ENCODE measurements around the gene MEF2A. TPM values are rescaled to one million over a fixed set of nuclear protein-coding genes. Genes with fewer than 3 reads are reported as not detected.

MEF2A gene
- total RNA-seq, 1 donor from 2014 or later, result 184 TPM

- no peak for DNase-seq (ENCODE audit: low spot score)
- no peak for TF ChIP-seq CTCF (IDR thresholded peaks at IDR 0.05)
- Mint-ChIP-seq H3K4me1 (ENCODE audit: low read depth) (peaks cover 70% of the 10 kb centered on the region), H3K27me3 (ENCODE audit: low read depth) (no peaks in the 10 kb centered on the region), H3K36me3 (ENCODE audit: low read depth) (peaks cover 42% of the 10 kb centered on the region), H3K9me3 (ENCODE audit: low read depth) (no peaks in the 10 kb centered on the region), H3K4me3 (ENCODE audit: unreplicated experiment) (no peak overlapping the region), H3K27ac (ENCODE audit: unreplicated experiment) (peak overlapping the region; percentile 55)
Measured at GRCh38 chr15:99711625-99712024, 145.8 kb downstream of the MEF2A start.

- no peak for DNase-seq (ENCODE audit: low spot score)
- no peaks in the 10 kb centered on the region for H3K9me3 Mint-ChIP-seq (ENCODE audit: low read depth)
- TF ChIP-seq CTCF (IDR thresholded peaks at IDR 0.05), result no peak
- no peak overlapping the region for H3K27ac Mint-ChIP-seq (ENCODE audit: unreplicated experiment)
- peaks cover 70% of the 10 kb centered on the region for H3K4me1 Mint-ChIP-seq (ENCODE audit: low read depth)
- H3K27me3 Mint-ChIP-seq (ENCODE audit: low read depth), result no peaks in the 10 kb centered on the region
- H3K4me3 Mint-ChIP-seq (ENCODE audit: unreplicated experiment), result no peak overlapping the region
- H3K36me3 Mint-ChIP-seq (ENCODE audit: low read depth), result peaks cover 42% of the 10 kb centered on the region
Measured at GRCh38 chr15:99712415-99712814, 146.6 kb downstream of the MEF2A start.

GRCh38 chr15:99716540-99717095, 150.8 kb downstream of the MEF2A start:
- H3K27me3 Mint-ChIP-seq (ENCODE audit: low read depth), result no peaks in the 10 kb centered on the region
- H3K27ac Mint-ChIP-seq (ENCODE audit: unreplicated experiment), result peak overlapping the region; percentile 77
- no peak for TF ChIP-seq CTCF (IDR thresholded peaks at IDR 0.05)
- DNase-seq (ENCODE audit: low spot score), result no peak
- H3K4me3 Mint-ChIP-seq (ENCODE audit: unreplicated experiment), result no peak overlapping the region
- no peaks in the 10 kb centered on the region for H3K9me3 Mint-ChIP-seq (ENCODE audit: low read depth)
- peaks cover 70% of the 10 kb centered on the region for H3K4me1 Mint-ChIP-seq (ENCODE audit: low read depth)
- H3K36me3 Mint-ChIP-seq (ENCODE audit: low read depth), result peaks cover 33% of the 10 kb centered on the region

GRCh38 chr15:99717161-99718009, 151.6 kb downstream of the MEF2A start:
- no peaks in the 10 kb centered on the region for H3K9me3 Mint-ChIP-seq (ENCODE audit: low read depth)
- H3K27ac Mint-ChIP-seq (ENCODE audit: unreplicated experiment), result peak overlapping the region; percentile 60
- H3K27me3 Mint-ChIP-seq (ENCODE audit: low read depth), result no peaks in the 10 kb centered on the region
- peaks cover 26% of the 10 kb centered on the region for H3K36me3 Mint-ChIP-seq (ENCODE audit: low read depth)
- H3K4me3 Mint-ChIP-seq (ENCODE audit: unreplicated experiment), result no peak overlapping the region
- no peak for DNase-seq (ENCODE audit: low spot score)
- no peak for TF ChIP-seq CTCF (IDR thresholded peaks at IDR 0.05)
- peaks cover 69% of the 10 kb centered on the region for H3K4me1 Mint-ChIP-seq (ENCODE audit: low read depth)

GRCh38 chr15:99718421-99718820, 152.6 kb downstream of the MEF2A start:
- no peaks in the 10 kb centered on the region for H3K9me3 Mint-ChIP-seq (ENCODE audit: low read depth)
- peaks cover 65% of the 10 kb centered on the region for H3K4me1 Mint-ChIP-seq (ENCODE audit: low read depth)
- H3K36me3 Mint-ChIP-seq (ENCODE audit: low read depth), result peaks cover 20% of the 10 kb centered on the region
- DNase-seq (ENCODE audit: low spot score), result no peak
- peak overlapping the region; percentile 28 for H3K27ac Mint-ChIP-seq (ENCODE audit: unreplicated experiment)
- no peak overlapping the region for H3K4me3 Mint-ChIP-seq (ENCODE audit: unreplicated experiment)
- TF ChIP-seq CTCF (IDR thresholded peaks at IDR 0.05), result no peak
- no peaks in the 10 kb centered on the region for H3K27me3 Mint-ChIP-seq (ENCODE audit: low read depth)
